Fibroblast of mammary gland (primary cell): ENCODE measurements around the gene KPTN.
"Not testable (repeated sequence)": the region's sequence is repeated elsewhere in the genome, so short reads cannot be mapped to it uniquely, and the experiment has no call there.

ENCODE experiments used
- DNase-seq: peaks from one replicate; pipeline ENCODE4 v3.0.0-alpha.2; 2010; ENCODE audit warnings: low read depth
- H3K4me3 ChIP-seq: 2 replicates; pipeline ENCODE4 v1.5.1; 2011; ENCODE audit warnings: low read depth, mild to moderate bottlenecking, low read length, moderate library complexity; ENCODE audit not compliant: control insufficient read depth
- CTCF ChIP-seq: conservative IDR thresholded peaks from 2 replicates; pipeline ENCODE4 v1.5.1; 2011; ENCODE audit warnings: low read depth, low read length, inconsistent platforms; ENCODE audit not compliant: control insufficient read depth, insufficient read depth

KPTN gene

GRCh38 chr19:47486900-47487299 lies 2.9 kb upstream of the KPTN start:
- DNase-seq = no peak
- no peak for TF ChIP-seq CTCF
- no peak overlapping the region for H3K4me3 ChIP-seq

- not testable (repeated sequence) for DNase-seq, H3K4me3 ChIP-seq
Observed at GRCh38 chr19:47486220-47486619, 2.2 kb upstream of the KPTN start.

- no peak for DNase-seq
- H3K4me3 ChIP-seq = no peak overlapping the region
- no peak for TF ChIP-seq CTCF
Observed at GRCh38 chr19:47485210-47485609, 1.2 kb upstream of the KPTN start.

GRCh38 chr19:47483200-47483599 lies 819 bp downstream of the KPTN start:
- DNase-seq = no peak
- H3K4me3 ChIP-seq = peak overlapping the region; percentile 86
- TF ChIP-seq CTCF = no peak

GRCh38 chr19:47481460-47482052 lies 2.5 kb downstream of the KPTN start:
- no peak for TF ChIP-seq CTCF
- DNase-seq = no peak

GRCh38 chr19:47480658-47481057 lies 3.4 kb downstream of the KPTN start:
- no peak overlapping the region for H3K4me3 ChIP-seq
- DNase-seq = no peak
- no peak for TF ChIP-seq CTCF

More at GRCh38 chr19:47481460-47482052, 2.5 kb downstream of the KPTN start:
- no peak overlapping the region for H3K4me3 ChIP-seq

- TF ChIP-seq CTCF = no peak
- DNase-seq = peak; percentile 28
- H3K4me3 ChIP-seq = peak overlapping the region; percentile 4
Observed at GRCh38 chr19:47479701-47480503, 4.1 kb downstream of the KPTN start.
